Measurements from ENCODE around the gene TCL1A. TPM values are rescaled to one million over a fixed set of nuclear protein-coding genes. Genes with fewer than 3 reads are reported as not detected.

The TCL1A gene
- total RNA-seq, 1 experiment from 2014 or later: 0.30 TPM

DNA sequence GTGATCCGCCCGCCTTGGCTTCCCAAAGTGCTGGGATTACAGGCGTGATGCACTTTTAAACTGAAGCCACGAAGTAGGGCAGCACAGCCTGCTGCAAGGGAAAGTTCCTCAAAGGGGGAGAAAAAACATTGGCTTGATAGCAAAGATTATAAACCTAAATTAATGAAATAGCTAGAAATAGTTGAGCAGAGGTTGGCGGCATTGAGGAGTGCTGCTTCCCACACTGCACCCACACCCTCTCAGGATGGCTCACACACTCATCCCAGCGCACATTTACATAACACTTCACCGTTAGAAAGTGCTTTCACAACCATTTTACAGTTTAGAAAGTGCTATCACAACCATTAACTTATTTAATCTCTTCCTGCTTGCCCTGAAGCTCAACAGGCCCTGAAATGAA lies 44.4 kb upstream of the TCL1A start:
- H3K79me2 ChIP-seq (ENCODE audit: insufficient read depth, low read length): no peaks in the 10 kb centered on the region
- H4K20me1 ChIP-seq (ENCODE audit: insufficient read depth): no peaks in the 10 kb centered on the region
- ChIA-PET POLR2A (no interaction called here), RAD21 (ENCODE audit: low non-redundant PET in 1 of 2, low total read pairs in 2 of 2, uncharacterized antibody in 2 of 2, unreplicated experiment in 2 of 2) (no interaction called here), CTCF (interaction anchor here (1.4 kb wide), 1 partner anchor 16 kb away, joined by 3 read pairs; no protein-coding TSS in a partner anchor)
- no peak for ATAC-seq
- no peaks in the 10 kb centered on the region for H3K4me1 ChIP-seq (ENCODE audit: control insufficient read depth in 1 of 2, insufficient read depth in 2 of 2, low read length in 2 of 2)
- intact Hi-C loops (cut with micrococcal nuclease): no loop called here
- no peak overlapping the region for H3K9ac ChIP-seq (ENCODE audit: low read length)
- no peak overlapping the region for H3K4me2 ChIP-seq (ENCODE audit: low read length)
- no peaks in the 10 kb centered on the region for H3K36me3 ChIP-seq (ENCODE audit: control insufficient read depth in 1 of 2, insufficient read depth in 2 of 2, low read length in 2 of 2)
- BruUV-seq (replicated peaks): no TSS peak
- no peaks in the 10 kb centered on the region for H3K9me3 ChIP-seq (ENCODE audit: control insufficient read depth in 1 of 2, insufficient read depth in 1 of 2, low read depth in 1 of 2, low read length in 2 of 2)
- H3K4me3 ChIP-seq (replicated peaks in 1 of 2; ENCODE audit: low read depth in 1 of 2, low read length in 2 of 2): no peak overlapping the region
- TF ChIP-seq EGR1 (IDR thresholded peaks at IDR 0.05; ENCODE audit: low read depth) (no peak), JUND (IDR thresholded peaks at IDR 0.05) (no peak), SRF (IDR thresholded peaks at IDR 0.05; ENCODE audit: low read depth) (no peak), CBX3 (IDR thresholded peaks at IDR 0.05; ENCODE audit: low read depth) (no peak)
- TF ChIP-seq, protein P1, sequence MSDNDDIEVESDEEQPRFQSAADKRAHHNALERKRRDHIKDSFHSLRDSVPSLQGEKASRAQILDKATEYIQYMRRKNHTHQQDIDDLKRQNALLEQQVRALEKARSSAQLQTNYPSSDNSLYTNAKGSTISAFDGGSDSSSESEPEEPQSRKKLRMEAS (IDR thresholded peaks at IDR 0.05): no peak
- no peaks in the 10 kb centered on the region for H3K9me2 ChIP-seq (ENCODE audit: insufficient read depth)
- H3K27ac ChIP-seq (ENCODE audit: low read depth, low read length): no peak overlapping the region
- peaks cover 39% of the 10 kb centered on the region for H3K27me3 ChIP-seq (ENCODE audit: insufficient read depth, low read length)
- DNase-seq (ENCODE audit: low read depth, low spot score): no peak
- no peak overlapping the region for H2AFZ ChIP-seq (ENCODE audit: low read depth, low read length, poor library complexity, severe bottlenecking)

DNA sequence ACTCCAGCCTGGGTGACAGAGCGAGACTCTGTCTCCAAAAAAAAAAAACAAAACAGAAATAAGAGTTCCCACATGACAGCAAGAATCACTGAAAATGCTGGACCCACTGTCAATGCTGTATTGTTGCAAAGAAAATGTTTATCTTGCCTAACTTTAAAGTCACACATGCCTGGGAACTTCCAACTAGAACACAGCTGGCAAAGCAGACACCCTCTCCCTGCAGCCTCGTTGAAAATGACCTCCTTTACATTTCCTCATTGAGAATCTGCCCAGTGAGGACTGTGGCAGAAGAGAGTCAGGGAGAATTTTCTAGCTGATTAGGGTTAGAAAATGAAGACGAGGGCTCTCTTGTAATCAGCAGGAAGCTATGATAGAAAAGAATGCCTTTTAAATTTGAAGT lies 42.8 kb upstream of the TCL1A start:
- Histone ChIP-seq H3K4me3 (replicated peaks in 1 of 2; ENCODE audit: low read depth in 1 of 2, low read length in 2 of 2) (no peak overlapping the region), H4K20me1 (ENCODE audit: insufficient read depth) (no peaks in the 10 kb centered on the region), H3K9me3 (ENCODE audit: control insufficient read depth in 1 of 2, insufficient read depth in 1 of 2, low read depth in 1 of 2, low read length in 2 of 2) (no peaks in the 10 kb centered on the region), H3K4me2 (ENCODE audit: low read length) (no peak overlapping the region), H2AFZ (ENCODE audit: low read depth, low read length, poor library complexity, severe bottlenecking) (no peak overlapping the region), H3K4me1 (ENCODE audit: control insufficient read depth in 1 of 2, insufficient read depth in 2 of 2, low read length in 2 of 2) (no peaks in the 10 kb centered on the region), H3K27me3 (ENCODE audit: insufficient read depth, low read length) (peaks cover 43% of the 10 kb centered on the region), H3K36me3 (ENCODE audit: control insufficient read depth in 1 of 2, insufficient read depth in 2 of 2, low read length in 2 of 2) (no peaks in the 10 kb centered on the region), H3K27ac (ENCODE audit: low read depth, low read length) (no peak overlapping the region), H3K9ac (ENCODE audit: low read length) (no peak overlapping the region), H3K9me2 (ENCODE audit: insufficient read depth) (no peaks in the 10 kb centered on the region), H3K79me2 (ENCODE audit: insufficient read depth, low read length) (no peaks in the 10 kb centered on the region)
- intact Hi-C loops (cut with micrococcal nuclease): no loop called here
- CTCF ChIA-PET: no interaction called here
- RAD21 ChIA-PET (ENCODE audit: low non-redundant PET in 1 of 2, low total read pairs in 2 of 2, uncharacterized antibody in 2 of 2, unreplicated experiment in 2 of 2): no interaction called here
- ATAC-seq (no peak), DNase-seq (ENCODE audit: low read depth, low spot score) (no peak)
- no TSS peak for BruUV-seq (replicated peaks)
- POLR2A ChIA-PET: no interaction called here
- TF ChIP-seq CBX3 (IDR thresholded peaks at IDR 0.05; ENCODE audit: low read depth): no peak
- no peak for TF ChIP-seq ZFX (IDR thresholded peaks at IDR 0.05)
- no peak for TF ChIP-seq SIN3A (IDR thresholded peaks at IDR 0.05; ENCODE audit: low read depth)
- TF ChIP-seq EZH2phosphoT487 (IDR thresholded peaks at IDR 0.05; ENCODE audit: borderline replicate concordance): no peak
- TF ChIP-seq, protein P2, sequence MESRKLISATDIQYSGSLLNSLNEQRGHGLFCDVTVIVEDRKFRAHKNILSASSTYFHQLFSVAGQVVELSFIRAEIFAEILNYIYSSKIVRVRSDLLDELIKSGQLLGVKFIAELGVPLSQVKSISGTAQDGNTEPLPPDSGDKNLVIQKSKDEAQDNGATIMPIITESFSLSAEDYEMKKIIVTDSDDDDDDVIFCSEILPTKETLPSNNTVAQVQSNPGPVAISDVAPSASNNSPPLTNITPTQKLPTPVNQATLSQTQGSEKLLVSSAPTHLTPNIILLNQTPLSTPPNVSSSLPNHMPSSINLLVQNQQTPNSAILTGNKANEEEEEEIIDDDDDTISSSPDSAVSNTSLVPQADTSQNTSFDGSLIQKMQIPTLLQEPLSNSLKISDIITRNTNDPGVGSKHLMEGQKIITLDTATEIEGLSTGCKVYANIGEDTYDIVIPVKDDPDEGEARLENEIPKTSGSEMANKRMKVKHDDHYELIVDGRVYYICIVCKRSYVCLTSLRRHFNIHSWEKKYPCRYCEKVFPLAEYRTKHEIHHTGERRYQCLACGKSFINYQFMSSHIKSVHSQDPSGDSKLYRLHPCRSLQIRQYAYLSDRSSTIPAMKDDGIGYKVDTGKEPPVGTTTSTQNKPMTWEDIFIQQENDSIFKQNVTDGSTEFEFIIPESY (IDR thresholded peaks at IDR 0.05; ENCODE audit: extremely low read depth, insufficient replicate concordance, low read length): no peak
- TF ChIP-seq, protein P3, sequence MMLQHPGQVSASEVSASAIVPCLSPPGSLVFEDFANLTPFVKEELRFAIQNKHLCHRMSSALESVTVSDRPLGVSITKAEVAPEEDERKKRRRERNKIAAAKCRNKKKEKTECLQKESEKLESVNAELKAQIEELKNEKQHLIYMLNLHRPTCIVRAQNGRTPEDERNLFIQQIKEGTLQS (IDR thresholded peaks at IDR 0.05): no peak
- TF ChIP-seq, protein P1 (IDR thresholded peaks at IDR 0.05): no peak
- no peak for TF ChIP-seq POLR2A (IDR thresholded peaks at IDR 0.05; ENCODE audit: borderline replicate concordance, extremely low read depth, insufficient read depth, insufficient read length)
- no peak for TF ChIP-seq SRF (IDR thresholded peaks at IDR 0.05; ENCODE audit: low read depth)
- TF ChIP-seq POLR2AphosphoS5 (IDR thresholded peaks at IDR 0.05; ENCODE audit: low read depth, low read length): no peak
- no peak for TF ChIP-seq CEBPB (IDR thresholded peaks at IDR 0.05; ENCODE audit: low read depth)
- TF ChIP-seq ZNF274 (IDR thresholded peaks at IDR 0.05; ENCODE audit: low read depth, low read length): no peak
- no peak for TF ChIP-seq RAD21 (IDR thresholded peaks at IDR 0.05; ENCODE audit: low read depth)
- no peak for TF ChIP-seq ELF1 (IDR thresholded peaks at IDR 0.05; ENCODE audit: borderline replicate concordance, low read depth)
- no peak for TF ChIP-seq JUND (IDR thresholded peaks at IDR 0.05)
- no peak for TF ChIP-seq EGR1 (IDR thresholded peaks at IDR 0.05; ENCODE audit: low read depth)
- no peak for TF ChIP-seq FOSL1 (IDR thresholded peaks at IDR 0.05; ENCODE audit: low read depth)
- TF ChIP-seq TCF7L2 (IDR thresholded peaks at IDR 0.05; ENCODE audit: borderline replicate concordance, extremely low read depth, insufficient read depth, insufficient read length): no peak

All from HCT116 (cell line).